Right lobe of liver (tissue), 4 donors: ENCODE measurements around the gene KCND1.

ENCODE experiments used
- POLR2A ChIP-seq: fragments of 450-650 bp; IDR thresholded peaks from one replicate; pipeline ENCODE4 v1.6.1; 2017; ENCODE audit warnings: antibody characterized with exemption, mild to moderate bottlenecking
- TF ChIP-seq, protein P1 (sequence below), 4 donors: fragments of 200-600 bp in 3 of 4; fragments of 450-650 bp in 1 of 4; IDR thresholded peaks; one replicate each; pipeline versions ENCODE4 v1.5.1 to v1.8.0; 2016 to 2022; ENCODE audit warnings: antibody characterized with exemption in 4 of 4, mild to moderate bottlenecking in 2 of 4
- donor health status: DM: no; HTN: no; CAD: no.
- donor health status: DM: no; HTN: no; CAD: no.
- donor health status: DM: no; HTN: yes; CAD: no.

DNA sequence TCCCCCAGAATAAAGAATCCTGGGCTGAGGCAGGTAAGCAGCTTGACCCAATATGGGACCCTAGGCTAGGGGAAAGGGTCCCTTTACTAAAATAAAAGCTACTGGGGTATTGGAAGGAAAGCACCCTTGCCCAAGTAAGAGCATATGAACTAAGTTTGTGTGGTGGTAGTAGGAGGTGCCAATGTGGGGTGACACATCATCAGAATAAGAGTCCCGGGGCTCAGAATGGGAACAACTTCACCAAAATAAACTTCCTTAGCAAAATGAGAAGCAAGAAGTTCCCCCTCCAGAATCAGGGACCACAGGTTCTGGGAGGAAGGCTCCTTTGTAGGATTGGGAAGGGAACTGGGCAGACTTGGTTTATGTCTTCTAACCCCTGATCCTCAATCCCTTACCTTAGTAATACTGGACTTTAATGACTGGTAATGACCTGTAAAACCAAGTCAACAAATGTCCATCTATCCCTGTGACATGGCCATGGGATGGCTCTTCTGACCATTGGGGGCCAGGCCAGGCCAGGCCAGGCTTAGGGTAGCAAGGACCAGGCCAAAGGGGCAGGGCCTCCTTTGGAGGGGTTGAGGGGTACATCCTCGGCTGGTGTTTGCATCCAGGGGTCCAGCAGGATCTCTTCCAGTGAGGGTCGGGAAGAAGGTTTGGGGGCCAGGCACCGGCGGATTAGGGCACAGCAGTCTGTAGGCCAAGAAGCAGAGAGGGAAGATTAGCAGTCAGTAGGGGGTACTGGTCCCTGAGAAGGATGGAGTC lies 57.9 kb downstream of the KCND1 start:
- TF ChIP-seq, protein P1, sequence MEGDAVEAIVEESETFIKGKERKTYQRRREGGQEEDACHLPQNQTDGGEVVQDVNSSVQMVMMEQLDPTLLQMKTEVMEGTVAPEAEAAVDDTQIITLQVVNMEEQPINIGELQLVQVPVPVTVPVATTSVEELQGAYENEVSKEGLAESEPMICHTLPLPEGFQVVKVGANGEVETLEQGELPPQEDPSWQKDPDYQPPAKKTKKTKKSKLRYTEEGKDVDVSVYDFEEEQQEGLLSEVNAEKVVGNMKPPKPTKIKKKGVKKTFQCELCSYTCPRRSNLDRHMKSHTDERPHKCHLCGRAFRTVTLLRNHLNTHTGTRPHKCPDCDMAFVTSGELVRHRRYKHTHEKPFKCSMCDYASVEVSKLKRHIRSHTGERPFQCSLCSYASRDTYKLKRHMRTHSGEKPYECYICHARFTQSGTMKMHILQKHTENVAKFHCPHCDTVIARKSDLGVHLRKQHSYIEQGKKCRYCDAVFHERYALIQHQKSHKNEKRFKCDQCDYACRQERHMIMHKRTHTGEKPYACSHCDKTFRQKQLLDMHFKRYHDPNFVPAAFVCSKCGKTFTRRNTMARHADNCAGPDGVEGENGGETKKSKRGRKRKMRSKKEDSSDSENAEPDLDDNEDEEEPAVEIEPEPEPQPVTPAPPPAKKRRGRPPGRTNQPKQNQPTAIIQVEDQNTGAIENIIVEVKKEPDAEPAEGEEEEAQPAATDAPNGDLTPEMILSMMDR (IDR thresholded peaks at IDR 0.05), result no peak
- TF ChIP-seq POLR2A, result no peak
